NCI-H2171 (cell line): ENCODE data around the gene ABCC3.

ENCODE experiments used
- DNase-seq: peaks from one replicate; lab custom pipeline; 2025; lab: John Stamatoyannopoulos, UW

ABCC3 gene

GRCh38 chr17:50684612-50685333 lies 50.1 kb downstream of the ABCC3 start:
- no peak for DNase-seq

- no peak for DNase-seq
Measured at GRCh38 chr17:50685334-50685665, 50.6 kb downstream of the ABCC3 start.

GRCh38 chr17:50685691-50686493 lies 51.2 kb downstream of the ABCC3 start:
- DNase-seq: no peak

- DNase-seq: no peak
Measured at GRCh38 chr17:50686494-50687199, 52.0 kb downstream of the ABCC3 start.

- no peak for DNase-seq
Measured at GRCh38 chr17:50687200-50688066, 52.8 kb downstream of the ABCC3 start.

- no peak for DNase-seq
Measured at GRCh38 chr17:50688245-50688644, 53.6 kb downstream of the ABCC3 start.

- no peak for DNase-seq
Measured at GRCh38 chr17:50689251-50689650, 54.6 kb downstream of the ABCC3 start.

GRCh38 chr17:50689956-50690886 lies 55.5 kb downstream of the ABCC3 start:
- no peak for DNase-seq

GRCh38 chr17:50690887-50691549 lies 56.3 kb downstream of the ABCC3 start:
- no peak for DNase-seq

GRCh38 chr17:50691550-50692447 lies 57.1 kb downstream of the ABCC3 start:
- DNase-seq: peak; percentile 34

GRCh38 chr17:50692448-50693035 lies 57.9 kb downstream of the ABCC3 start:
- no peak for DNase-seq

- no peak for DNase-seq
Measured at GRCh38 chr17:50693036-50693682, 58.5 kb downstream of the ABCC3 start.

- no peak for DNase-seq
Measured at GRCh38 chr17:50696365-50696879, 61.7 kb downstream of the ABCC3 start.

GRCh38 chr17:50697062-50697461 lies 62.4 kb downstream of the ABCC3 start:
- DNase-seq: no peak

GRCh38 chr17:50697663-50698272 lies 63.1 kb downstream of the ABCC3 start:
- DNase-seq: no peak

- no peak for DNase-seq
Measured at GRCh38 chr17:50699410-50699809, 64.7 kb downstream of the ABCC3 start.

- no peak for DNase-seq
Measured at GRCh38 chr17:50703162-50703561, 68.5 kb downstream of the ABCC3 start.
